Calu3 (cell line): ENCODE data around the gene EFCC1. TPM values are rescaled to one million over a fixed set of nuclear protein-coding genes. Genes with fewer than 3 reads are reported as not detected.

Source experiments
- BruUV-seq: library from RNA; stranded (reverse); fragments of 400-500 nt; replicated peaks from 2 replicates; lab custom pipeline; 2021; lab: Mats Ljungman, UMichigan
- CTCF ChIA-PET: fragments of 300-600 bp; sonication (Branson Sonifier 250); formaldehyde crosslinking; loops from one replicate; lab custom pipeline; 2022; ENCODE audit warnings: antibody characterized with exemption; lab: Charles Lee
- DNase-seq: peaks from one replicate; pipeline ENCODE4 v3.0.0; 2022
- H3K27ac Mint-ChIP-seq: one replicate; pipeline ENCODE4 v1.8.0; 2022; ENCODE audit warnings: mixed read lengths; ENCODE audit not compliant: unreplicated experiment
- H3K27me3 Mint-ChIP-seq: one replicate; pipeline ENCODE4 v1.8.0; 2022; ENCODE audit warnings: mixed read lengths; ENCODE audit not compliant: unreplicated experiment
- H3K36me3 Mint-ChIP-seq: one replicate; pipeline ENCODE4 v1.8.0; 2022; ENCODE audit warnings: mild to moderate bottlenecking, moderate library complexity, mixed read lengths; ENCODE audit not compliant: insufficient read depth, unreplicated experiment
- H3K4me1 Mint-ChIP-seq: one replicate; pipeline ENCODE4 v1.8.0; 2022; ENCODE audit warnings: mild to moderate bottlenecking, low read depth, mixed read lengths; ENCODE audit not compliant: unreplicated experiment
- H3K4me3 Mint-ChIP-seq: one replicate; pipeline ENCODE4 v1.8.0; 2022; ENCODE audit warnings: mild to moderate bottlenecking, low read depth, moderate library complexity, mixed read lengths; ENCODE audit not compliant: unreplicated experiment
- H3K9me3 Mint-ChIP-seq: one replicate; pipeline ENCODE4 v1.8.0; 2022; ENCODE audit warnings: low read depth, mixed read lengths; ENCODE audit not compliant: unreplicated experiment
- CTCF ChIP-seq: fragments of 200-600 bp; IDR thresholded peaks from one replicate; pipeline ENCODE4 v1.8.0; 2022; ENCODE audit warnings: antibody characterized with exemption; ENCODE audit not compliant: unreplicated experiment
- intact Hi-C: fragments of 100-400 bp; cut with micrococcal nuclease; formaldehyde crosslinking; loops from one replicate; pipeline ENCODE4 v1.10.0; 2022; ENCODE audit not compliant: unreplicated experiment
- total RNA-seq: library from RNA; stranded (reverse); gene quantifications from 2 replicates; pipeline ENCODE4 v1.2.3, GENCODE V29; 2022

EFCC1 gene
- total RNA-seq, 1 experiment from 2014 or later = not detected

- Mint-ChIP-seq H3K4me3 (no peak overlapping the region), H3K36me3 (no peaks in the 10 kb centered on the region), H3K27me3 (peaks cover 42% of the 10 kb centered on the region), H3K9me3 (no peaks in the 10 kb centered on the region), H3K27ac (no peak overlapping the region), H3K4me1 (no peaks in the 10 kb centered on the region)
- TF ChIP-seq CTCF = no peak
- CTCF ChIA-PET = no interaction called here
- intact Hi-C loops = no loop called here
- DNase-seq = no peak
- no TSS peak for BruUV-seq
Observed at GRCh38 chr3:128987302-128988100, 13.6 kb upstream of the EFCC1 start.

- Mint-ChIP-seq H3K4me1 (peaks cover 2% of the 10 kb centered on the region), H3K27ac (no peak overlapping the region), H3K27me3 (peaks cover 42% of the 10 kb centered on the region), H3K4me3 (no peak overlapping the region), H3K9me3 (no peaks in the 10 kb centered on the region), H3K36me3 (peaks cover 1% of the 10 kb centered on the region)
- CTCF ChIA-PET = no interaction called here
- no peak for DNase-seq
- TF ChIP-seq CTCF = no peak
- BruUV-seq = no TSS peak
- intact Hi-C loops = no loop called here
Observed at GRCh38 chr3:128988286-128988685, 12.8 kb upstream of the EFCC1 start.

GRCh38 chr3:128991355-128991895 is 9.7 kb upstream of the EFCC1 start:
- BruUV-seq = no TSS peak
- intact Hi-C loops = no loop called here
- H3K27me3 Mint-ChIP-seq = peaks cover 62% of the 10 kb centered on the region
- DNase-seq = no peak
- H3K4me1 Mint-ChIP-seq = peaks cover 16% of the 10 kb centered on the region
- no peak for TF ChIP-seq CTCF
- no peaks in the 10 kb centered on the region for H3K9me3 Mint-ChIP-seq
- H3K4me3 Mint-ChIP-seq = no peak overlapping the region
- H3K36me3 Mint-ChIP-seq = peaks cover 12% of the 10 kb centered on the region
- CTCF ChIA-PET = interaction anchor here (0.6 kb wide), 1 partner anchor 8 kb away, joined by 5 read pairs; no protein-coding TSS in a partner anchor
- H3K27ac Mint-ChIP-seq = no peak overlapping the region

GRCh38 chr3:128992926-128993460 is 8.1 kb upstream of the EFCC1 start:
- no TSS peak for BruUV-seq
- Mint-ChIP-seq H3K27ac (peak overlapping the region; percentile 60), H3K9me3 (no peaks in the 10 kb centered on the region), H3K27me3 (peaks cover 77% of the 10 kb centered on the region), H3K4me3 (peak overlapping the region; percentile 75), H3K4me1 (peaks cover 16% of the 10 kb centered on the region), H3K36me3 (peaks cover 12% of the 10 kb centered on the region)
- intact Hi-C loops = no loop called here
- CTCF ChIA-PET = interaction anchor here (0.7 to 1.4 kb wide), 4 partner anchors 11 to 169 kb away, joined by 3 to 8 read pairs (median 4); no protein-coding TSS in a partner anchor
- no peak for TF ChIP-seq CTCF
- no peak for DNase-seq
